Sigmoid colon (tissue), 7 donors: Measurements from ENCODE around the gene CDH24. TPM values are rescaled to one million over a fixed set of nuclear protein-coding genes. Genes with fewer than 3 reads are reported as not detected.

Source experiments
- DNase-seq: peaks from one replicate; pipeline ENCODE4 v3.0.0-alpha.2; 2019
- H3K27ac ChIP-seq, 4 donors: fragments of 200-600 bp; sonication (generic); one replicate each; pipeline ENCODE4 v1.5.1; 2016 to 2019; ENCODE audit warnings: mild to moderate bottlenecking in 1 of 4
- H3K27me3 ChIP-seq, 3 donors: fragments of 200-600 bp; sonication (generic); one replicate each; pipeline ENCODE4 v1.5.1; 2019; ENCODE audit warnings: mild to moderate bottlenecking in 1 of 3
- H3K36me3 ChIP-seq, 4 donors: fragments of 200-600 bp; sonication (generic); one replicate each; pipeline ENCODE4 v1.5.1; 2016 to 2019
- H3K4me1 ChIP-seq, 4 donors: fragments of 200-600 bp; sonication (generic); one replicate each; pipeline ENCODE4 v1.5.1; 2017 to 2019
- H3K4me3 ChIP-seq, 4 donors: fragments of 200-600 bp; sonication (generic); one replicate each; pipeline ENCODE4 v1.5.1; 2017 to 2019; ENCODE audit warnings: mild to moderate bottlenecking in 2 of 4, moderate library complexity in 1 of 4
- H3K9me3 ChIP-seq, 4 donors: fragments of 200-600 bp in 3 of 4; sonication (generic) in 3 of 4; one replicate each; pipeline versions ENCODE4 v1.5.1 to v1.6.1; 2013 to 2019
- EP300 ChIP-seq, 4 donors: sonication (generic); formaldehyde crosslinking; IDR thresholded peaks; one replicate each; pipeline ENCODE4 v1.6.1; 2017; ENCODE audit warnings: antibody characterized with exemption in 4 of 4
- POLR2A ChIP-seq, 2 donors: fragments of 450-650 bp; IDR thresholded peaks; one replicate each; pipeline ENCODE4 v1.6.1; 2016; ENCODE audit warnings: antibody characterized with exemption in 2 of 2, mild to moderate bottlenecking in 2 of 2, moderate library complexity in 2 of 2
- POLR2AphosphoS5 ChIP-seq, 4 donors: sonication (generic); formaldehyde crosslinking; IDR thresholded peaks; one replicate each; pipeline ENCODE4 v1.6.1; 2017; ENCODE audit warnings: antibody characterized with exemption in 4 of 4
- WGBS, 2 donors: extraction: QIAGEN DNeasy Blood & Tissue Kit; methylation state at CpG; one replicate each; pipeline ENCODE4 v1.1.7; 2013; 5-methylcytosine and 5-hydroxymethylcytosine counted together
- intact Hi-C: fragments of 100-400 bp; cut with DNase I; formaldehyde crosslinking; loops from one replicate; pipeline ENCODE4 v1.15.1; 2023
- polyA plus RNA-seq, 3 donors: library from polyadenylated mRNA; stranded (reverse); fragments of 200-250 nt; gene quantifications; one replicate each; pipeline ENCODE4 v1.2.3, GENCODE V29; 2013
- total RNA-seq, 4 donors: library from RNA; depleted of rRNA; stranded (reverse); fragments of >200 nt; gene quantifications; one replicate each; pipeline ENCODE4 v1.1.0, GENCODE V29; 2016
- TF ChIP-seq, protein P1 (sequence below), 4 experiments: fragments of 450-650 bp in 3 of 4; fragments of 200-600 bp in 1 of 4; IDR thresholded peaks; one replicate each; pipeline ENCODE4 v1.5.1; 2016 to 2019; ENCODE audit warnings: antibody characterized with exemption in 4 of 4, mild to moderate bottlenecking in 3 of 4, moderate library complexity in 2 of 4
- donor health status: healthy with polysubstance abuse.
- donor health status: Bipolar disorder and iron deficiency.
- donor health status: healthy.

Gene CDH24
- total and polyA plus RNA-seq, 7 donors: 0.46 to 7.5 (median 2.1) TPM

DNA sequence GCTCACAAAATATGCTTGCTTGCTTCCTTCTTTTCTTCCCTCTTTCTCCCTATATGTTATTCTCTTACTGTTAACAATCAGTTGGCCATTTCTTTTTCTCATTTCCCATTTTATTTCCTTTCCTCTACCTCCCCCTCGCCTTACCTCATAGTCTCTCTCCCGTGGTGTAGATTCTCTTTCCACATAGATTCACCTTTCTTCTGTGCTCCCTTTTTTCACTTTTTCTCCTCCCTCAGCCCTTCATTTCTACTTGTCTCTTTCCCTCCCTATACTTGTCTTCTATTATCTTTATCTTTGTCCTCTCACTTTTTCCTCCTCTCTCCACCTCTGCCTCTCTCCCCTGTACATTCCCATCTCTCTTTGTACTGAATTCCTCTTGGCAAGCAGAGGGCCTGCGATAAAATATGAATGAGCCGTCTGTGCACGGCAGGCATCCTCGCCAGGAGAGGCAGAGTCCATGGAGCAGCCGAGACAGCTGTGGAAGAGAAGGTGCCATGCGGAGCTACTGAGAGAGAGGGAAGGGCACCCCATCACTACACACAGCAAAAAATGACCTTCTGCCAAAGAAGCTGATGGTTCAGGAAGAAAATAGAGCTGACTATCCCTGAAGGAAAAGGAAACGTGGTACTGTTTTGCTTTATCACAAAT, 59.5 kb downstream of the CDH24 start:
- H3K36me3 ChIP-seq: no peaks in the 10 kb centered on the region

More for the DNA sequence above, 59.5 kb downstream of the CDH24 start:
- intact Hi-C loops: no loop called here
- 38 to 71% methylated on average over 9 of the region's 9 CpGs for WGBS, 2 donors
- H3K27ac ChIP-seq: no peak overlapping the region
- no peaks in the 10 kb centered on the region for H3K9me3 ChIP-seq
- TF ChIP-seq EP300 (IDR thresholded peaks at IDR 0.05): no peak
- TF ChIP-seq, protein P1, sequence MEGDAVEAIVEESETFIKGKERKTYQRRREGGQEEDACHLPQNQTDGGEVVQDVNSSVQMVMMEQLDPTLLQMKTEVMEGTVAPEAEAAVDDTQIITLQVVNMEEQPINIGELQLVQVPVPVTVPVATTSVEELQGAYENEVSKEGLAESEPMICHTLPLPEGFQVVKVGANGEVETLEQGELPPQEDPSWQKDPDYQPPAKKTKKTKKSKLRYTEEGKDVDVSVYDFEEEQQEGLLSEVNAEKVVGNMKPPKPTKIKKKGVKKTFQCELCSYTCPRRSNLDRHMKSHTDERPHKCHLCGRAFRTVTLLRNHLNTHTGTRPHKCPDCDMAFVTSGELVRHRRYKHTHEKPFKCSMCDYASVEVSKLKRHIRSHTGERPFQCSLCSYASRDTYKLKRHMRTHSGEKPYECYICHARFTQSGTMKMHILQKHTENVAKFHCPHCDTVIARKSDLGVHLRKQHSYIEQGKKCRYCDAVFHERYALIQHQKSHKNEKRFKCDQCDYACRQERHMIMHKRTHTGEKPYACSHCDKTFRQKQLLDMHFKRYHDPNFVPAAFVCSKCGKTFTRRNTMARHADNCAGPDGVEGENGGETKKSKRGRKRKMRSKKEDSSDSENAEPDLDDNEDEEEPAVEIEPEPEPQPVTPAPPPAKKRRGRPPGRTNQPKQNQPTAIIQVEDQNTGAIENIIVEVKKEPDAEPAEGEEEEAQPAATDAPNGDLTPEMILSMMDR (IDR thresholded peaks at IDR 0.05): no peak
- TF ChIP-seq POLR2AphosphoS5 (IDR thresholded peaks at IDR 0.05): no peak
- no peak for TF ChIP-seq POLR2A (IDR thresholded peaks at IDR 0.05)
- H3K27me3 ChIP-seq: no peaks in the 10 kb centered on the region
- no peak overlapping the region for H3K4me3 ChIP-seq
- H3K4me1 ChIP-seq: peaks cover 0 to 8% (median 2%) of the 10 kb centered on the region in 4 donors
- no peak for DNase-seq

Other genes starting within 250 kb of the CDH24 start
- 10 to 100 TPM; 16.1 to 23.5 (median 16.5) TPM for gene SLC7A7, start 242.1 kb downstream of the CDH24 start, total RNA-seq
- gene SLC7A7, start 242.1 kb downstream of the CDH24 start, polyA plus RNA-seq: 10 to 100 TPM; 15.6 to 22.7 (median 16.4) TPM
- gene MRPL52, start 227.6 kb downstream of the CDH24 start, total RNA-seq: 100 to 1,000 TPM in 1 of 4 donors, 10 to 100 TPM in 3; 54.6 to 333 (median 58.3) TPM
- 100 to 1,000 TPM in 2 of 3 donors, 10 to 100 TPM in 1; 64.3 to 117 (median 105) TPM for gene MRPL52, start 227.6 kb downstream of the CDH24 start, polyA plus RNA-seq
- gene MMP14, start 220.9 kb downstream of the CDH24 start, total RNA-seq: 100 to 1,000 TPM in 3 of 4 donors, 10 to 100 TPM in 1; 86.6 to 140 (median 115) TPM
- gene MMP14, start 220.9 kb downstream of the CDH24 start, polyA plus RNA-seq: 10 to 100 TPM; 21.0 to 85.4 (median 33.5) TPM
- 100 to 1,000 TPM in 2 of 4 donors, 10 to 100 TPM in 2; 75.3 to 124 (median 95.1) TPM for gene LRP10, start 185.8 kb downstream of the CDH24 start, total RNA-seq
- gene LRP10, start 185.8 kb downstream of the CDH24 start, polyA plus RNA-seq: 100 to 1,000 TPM in 1 of 3 donors, 10 to 100 TPM in 2; 34.4 to 139 (median 42.6) TPM
- 1 to 10 TPM in 1 of 4 donors, under 1 TPM in 2, not detected in 1; 0.71 to 1.4 (median 0.81) TPM for gene REM2, start 174.3 kb downstream of the CDH24 start, total RNA-seq
- gene REM2, start 174.3 kb downstream of the CDH24 start, polyA plus RNA-seq: under 1 TPM in 2 of 3 donors, not detected in 1; 0.60 to 0.96 TPM
- gene RBM23, start 138.4 kb downstream of the CDH24 start, total RNA-seq: 1,000 to 10,000 TPM in 1 of 4 donors, 100 to 1,000 TPM in 3; 356 to 5,076 (median 594) TPM
- 10 to 100 TPM; 31.8 to 46.5 (median 40.8) TPM for gene RBM23, start 138.4 kb downstream of the CDH24 start, polyA plus RNA-seq
- gene PRMT5, start 128.1 kb downstream of the CDH24 start, total RNA-seq: 10 to 100 TPM; 33.3 to 61.7 (median 44.7) TPM
- gene PRMT5, start 128.1 kb downstream of the CDH24 start, polyA plus RNA-seq: 10 to 100 TPM; 33.3 to 66.7 (median 55.4) TPM
- 10 to 100 TPM; 28.1 to 82.6 (median 59.8) TPM for gene HAUS4, start 100.4 kb downstream of the CDH24 start, total RNA-seq
- gene HAUS4, start 100.4 kb downstream of the CDH24 start, polyA plus RNA-seq: 10 to 100 TPM; 37.8 to 46.7 (median 44.9) TPM
- gene AJUBA, start 75.0 kb downstream of the CDH24 start, total RNA-seq: 1 to 10 TPM; 5.0 to 5.5 (median 5.1) TPM
- 1 to 10 TPM in 2 of 3 donors, under 1 TPM in 1; 0.23 to 7.8 (median 6.0) TPM for gene AJUBA, start 75.0 kb downstream of the CDH24 start, polyA plus RNA-seq
- gene C14orf93, start 47.4 kb downstream of the CDH24 start, total RNA-seq: 10 to 100 TPM in 3 of 4 donors, 1 to 10 TPM in 1; 8.9 to 19.9 (median 12.9) TPM
- gene C14orf93, start 47.4 kb downstream of the CDH24 start, polyA plus RNA-seq: 10 to 100 TPM in 2 of 3 donors, 1 to 10 TPM in 1; 7.4 to 11.9 (median 10.2) TPM
- gene PSMB5, start 22.6 kb downstream of the CDH24 start, total RNA-seq: 100 to 1,000 TPM; 113 to 179 (median 135) TPM
- 100 to 1,000 TPM; 132 to 145 (median 141) TPM for gene PSMB5, start 22.6 kb downstream of the CDH24 start, polyA plus RNA-seq
- gene PSMB11, start 15.3 kb downstream of the CDH24 start, total RNA-seq: under 1 TPM in 1 of 4 donors, not detected in 3; 0.41 TPM
- gene PSMB11, start 15.3 kb downstream of the CDH24 start, polyA plus RNA-seq: under 1 TPM in 1 of 3 donors, not detected in 2; 0.06 TPM
- gene ACIN1, start 37.6 kb upstream of the CDH24 start, total RNA-seq: 100 to 1,000 TPM in 1 of 4 donors, 10 to 100 TPM in 3; 79.9 to 129 (median 93.9) TPM
- 100 to 1,000 TPM in 1 of 3 donors, 10 to 100 TPM in 2; 37.8 to 114 (median 40.9) TPM for gene ACIN1, start 37.6 kb upstream of the CDH24 start, polyA plus RNA-seq
- 10 to 100 TPM; 22.4 to 38.9 (median 30.1) TPM for gene C14orf119, start 38.0 kb upstream of the CDH24 start, total RNA-seq
- gene C14orf119, start 38.0 kb upstream of the CDH24 start, polyA plus RNA-seq: 10 to 100 TPM; 49.2 to 94.3 (median 50.0) TPM
- under 1 TPM in 1 of 4 donors, not detected in 3; 0.27 TPM for gene CIROP, start 47.5 kb upstream of the CDH24 start, total RNA-seq
- gene CIROP, start 47.5 kb upstream of the CDH24 start, polyA plus RNA-seq: not detected
- gene CEBPE, start 61.7 kb upstream of the CDH24 start, total RNA-seq: under 1 TPM in 1 of 4 donors, not detected in 3; 0.68 TPM
- under 1 TPM in 1 of 3 donors, not detected in 2; 0.28 TPM for gene CEBPE, start 61.7 kb upstream of the CDH24 start, polyA plus RNA-seq
- 10 to 100 TPM in 3 of 4 donors, 1 to 10 TPM in 1; 9.9 to 19.7 (median 14.1) TPM for gene SLC7A8, start 126.1 kb upstream of the CDH24 start, total RNA-seq
- gene SLC7A8, start 126.1 kb upstream of the CDH24 start, polyA plus RNA-seq: 10 to 100 TPM in 2 of 3 donors, 1 to 10 TPM in 1; 5.5 to 24.7 (median 13.2) TPM
- not detected for gene RNF212B, start 180.4 kb upstream of the CDH24 start, total RNA-seq
- not detected for gene RNF212B, start 180.4 kb upstream of the CDH24 start, polyA plus RNA-seq
- gene HOMEZ, start 228.6 kb upstream of the CDH24 start, total RNA-seq: 10 to 100 TPM in 1 of 4 donors, 1 to 10 TPM in 3; 5.4 to 10.5 (median 6.1) TPM
- gene HOMEZ, start 228.6 kb upstream of the CDH24 start, polyA plus RNA-seq: 10 to 100 TPM in 1 of 3 donors, 1 to 10 TPM in 2; 6.0 to 12.0 (median 6.5) TPM
- 10 to 100 TPM in 1 of 4 donors, 1 to 10 TPM in 3; 4.5 to 10.7 (median 8.9) TPM for gene PPP1R3E, start 245.3 kb upstream of the CDH24 start, total RNA-seq
- 10 to 100 TPM in 1 of 3 donors, 1 to 10 TPM in 2; 2.5 to 12.9 (median 3.6) TPM for gene PPP1R3E, start 245.3 kb upstream of the CDH24 start, polyA plus RNA-seq
- gene BCL2L2, start 249.3 kb upstream of the CDH24 start, total RNA-seq: 100 to 1,000 TPM in 2 of 4 donors, 10 to 100 TPM in 2; 75.9 to 118 (median 101) TPM
- 10 to 100 TPM; 57.0 to 63.3 (median 61.9) TPM for gene BCL2L2, start 249.3 kb upstream of the CDH24 start, polyA plus RNA-seq